CD4-positive, alpha-beta T cell (primary cell): Measurements from ENCODE around the gene MYLK4. TPM values are rescaled to one million over a fixed set of nuclear protein-coding genes. Genes with fewer than 3 reads are reported as not detected.

Source experiments
- ATAC-seq: fragments of 200-7000 bp; cut with Tn5 transposase; one replicate; pipeline ENCODE4 v1.10.0; 2022; ENCODE audit warnings: mild to moderate bottlenecking; ENCODE audit not compliant: poor library complexity
- CTCF ChIA-PET: fragments of 350-600 bp; sonication (Branson Sonifier 250); formaldehyde crosslinking; loops from one replicate; lab custom pipeline; 2021; ENCODE audit warnings: antibody characterized with exemption, inconsistent platforms; lab: Charles Lee
- POLR2A ChIA-PET: fragments of 350-600 bp; sonication (Branson Sonifier 250); formaldehyde crosslinking; loops from one replicate; lab custom pipeline; 2021; ENCODE audit warnings: antibody characterized with exemption, inconsistent platforms; lab: Charles Lee
- DNase-seq, 14 experiments: peaks; one replicate each; pipeline ENCODE4 v3.0.0-alpha.2; 2013 to 2020; ENCODE audit warnings: mixed read lengths in 2 of 14
- H3K27ac ChIP-seq, 2 donors: one replicate each; pipeline versions ENCODE4 v1.5.1 to v1.7.0; 2013; ENCODE audit warnings: low read length in 2 of 2, low read depth in 1 of 2, mild to moderate bottlenecking in 1 of 2
- H3K27me3 ChIP-seq, 2 experiments: 1 replicate in 1 of 2; 2 replicates in 1 of 2; pipeline versions ENCODE4 v1.6.1 to v1.7.0; 2013; ENCODE audit warnings: low read length in 2 of 2, control low read depth in 1 of 2, mild to moderate bottlenecking in 1 of 2, moderate library complexity in 1 of 2; ENCODE audit not compliant: insufficient read depth in 2 of 2, control insufficient read depth in 1 of 2
- H3K36me3 ChIP-seq: one replicate; pipeline ENCODE4 v1.6.1; 2013; ENCODE audit warnings: low read length, control low read depth; ENCODE audit not compliant: insufficient read depth
- H3K4me1 ChIP-seq: one replicate; pipeline ENCODE4 v1.6.1; 2013; ENCODE audit warnings: low read length, control low read depth; ENCODE audit not compliant: insufficient read depth
- H3K4me3 ChIP-seq: one replicate; pipeline ENCODE4 v1.5.1; 2013; ENCODE audit warnings: mild to moderate bottlenecking, low read length, moderate library complexity
- H3K9me3 ChIP-seq, 2 experiments: 1 replicate in 1 of 2; 2 replicates in 1 of 2; pipeline versions ENCODE4 v1.6.1 to v1.7.0; 2013; ENCODE audit warnings: low read length in 2 of 2, mild to moderate bottlenecking in 2 of 2, control low read depth in 1 of 2, moderate library complexity in 1 of 2; ENCODE audit not compliant: control insufficient read depth in 1 of 2, insufficient read depth in 1 of 2
- H3K27ac Mint-ChIP-seq: one replicate; pipeline ENCODE4 v1.8.0; 2020; ENCODE audit warnings: mixed read lengths
- H3K27me3 Mint-ChIP-seq: one replicate; pipeline ENCODE4 v1.8.0; 2021; ENCODE audit warnings: mixed read lengths
- H3K36me3 Mint-ChIP-seq: one replicate; pipeline ENCODE4 v1.8.0; 2021; ENCODE audit warnings: low read depth, mixed read lengths
- H3K4me1 Mint-ChIP-seq: one replicate; pipeline ENCODE4 v1.8.0; 2021; ENCODE audit warnings: low read depth, mixed read lengths
- H3K4me3 Mint-ChIP-seq: one replicate; pipeline ENCODE4 v1.8.0; 2020; ENCODE audit warnings: mild to moderate bottlenecking, mixed read lengths
- H3K9me3 Mint-ChIP-seq: one replicate; pipeline ENCODE4 v1.8.0; 2020; ENCODE audit warnings: mixed read lengths
- CTCF ChIP-seq: fragments of 200-600 bp; IDR thresholded peaks from one replicate; pipeline ENCODE4 v1.8.0; 2022; ENCODE audit warnings: antibody characterized with exemption, mild to moderate bottlenecking
- intact Hi-C, 2 experiments: fragments of 100-400 bp; cut with DNase I in 1 of 2; cut with micrococcal nuclease in 1 of 2; formaldehyde crosslinking; loops; one replicate each; pipeline versions ENCODE4 v1.15.1 to v1.9.0; 2023 to 2025; cut with DNase I, micrococcal nuclease
- total RNA-seq, 174 experiments: library from RNA in 2 of 174; stranded (reverse) in 2 of 174; gene quantifications; one replicate each; pipeline ENCODE4 v1.2.3 and lab custom pipeline; 2021 to 2026

The MYLK4 gene
- total RNA-seq, 2 experiments from 2014 or later: 1.6 to 2.0 TPM

GRCh38 chr6:2790588-2791449 is 40.1 kb upstream of the MYLK4 start:
- Mint-ChIP-seq H3K4me3 (peak overlapping the region; percentile 49), H3K27me3 (no peaks in the 10 kb centered on the region), H3K4me1 (peaks cover 37% of the 10 kb centered on the region), H3K9me3 (no peaks in the 10 kb centered on the region), H3K27ac (peak overlapping the region; percentile 70), H3K36me3 (peaks cover 20% of the 10 kb centered on the region)
- POLR2A ChIA-PET: interaction anchor here (0.7 to 3.9 kb wide), 7 partner anchors 25 to 199 kb away, joined by 3 to 24 read pairs (median 4); partner anchors contain the start of genes SERPINB1 and SERPINB9
- no peak overlapping the region for H3K27ac ChIP-seq
- intact Hi-C loops: loop anchor here (1.0 to 5.0 kb wide), 11 partner anchors 51 to 271 kb away; partner anchors contain the start of gene SERPINB1 (in 1 of the 2)
- no peaks in the 10 kb centered on the region for H3K9me3 ChIP-seq
- peak; percentile 68 for TF ChIP-seq CTCF
- H3K4me3 ChIP-seq: no peak overlapping the region
- no peaks in the 10 kb centered on the region for H3K27me3 ChIP-seq
- ATAC-seq (peak; percentile 86), DNase-seq (peak; percentile 22 to 76 (median 42))
- peaks cover 8% of the 10 kb centered on the region for H3K36me3 ChIP-seq
- CTCF ChIA-PET: interaction anchor here (0.6 to 2.0 kb wide), 13 partner anchors 9 to 283 kb away, joined by 3 to 11 read pairs (median 4); partner anchors contain the start of genes SERPINB1 and WRNIP1
- H3K4me1 ChIP-seq: peaks cover 22% of the 10 kb centered on the region

- Mint-ChIP-seq H3K9me3 (no peaks in the 10 kb centered on the region), H3K27ac (no peak overlapping the region), H3K27me3 (no peaks in the 10 kb centered on the region), H3K4me3 (no peak overlapping the region), H3K36me3 (peaks cover 65% of the 10 kb centered on the region), H3K4me1 (peaks cover 43% of the 10 kb centered on the region)
- Histone ChIP-seq H3K4me3 (no peak overlapping the region), H3K36me3 (peaks cover 30% of the 10 kb centered on the region), H3K4me1 (peaks cover 5% of the 10 kb centered on the region), H3K27me3 (no peaks in the 10 kb centered on the region), H3K9me3 (no peaks in the 10 kb centered on the region), H3K27ac (no peak overlapping the region)
- intact Hi-C loops: no loop called here
- DNase-seq: no peak
- ChIA-PET CTCF (no interaction called here), POLR2A (no interaction called here)
- ATAC-seq: no peak
- TF ChIP-seq CTCF: no peak
Observed at GRCh38 chr6:2786269-2786668, 35.5 kb upstream of the MYLK4 start.

DNA sequence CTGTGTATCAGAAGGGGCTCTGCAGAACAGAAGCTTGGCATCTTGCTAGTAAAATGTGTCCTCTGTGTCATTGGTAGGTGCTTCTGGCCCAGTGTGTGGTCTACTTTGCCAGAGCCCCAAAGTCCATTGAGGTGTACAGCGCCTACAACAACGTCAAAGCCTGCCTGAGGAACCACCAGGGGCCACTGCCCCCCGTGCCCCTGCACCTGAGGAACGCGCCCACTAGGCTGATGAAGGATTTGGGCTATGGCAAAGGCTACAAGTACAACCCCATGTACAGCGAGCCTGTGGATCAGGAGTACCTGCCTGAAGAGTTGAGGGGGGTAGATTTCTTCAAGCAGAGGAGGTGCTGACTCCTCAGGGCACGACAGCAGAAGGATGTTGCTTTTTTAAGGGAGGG is 34.2 kb upstream of the MYLK4 start:
- ChIA-PET POLR2A (interaction anchor here (0.7 kb wide), 1 partner anchor 56 kb away, joined by 4 read pairs; no protein-coding TSS in a partner anchor), CTCF (interaction anchor here (0.7 kb wide), 1 partner anchor 578 kb away, joined by 3 read pairs; no protein-coding TSS in a partner anchor)
- Mint-ChIP-seq H3K9me3 (no peaks in the 10 kb centered on the region), H3K4me3 (no peak overlapping the region), H3K36me3 (peaks cover 78% of the 10 kb centered on the region), H3K27me3 (no peaks in the 10 kb centered on the region), H3K4me1 (peaks cover 35% of the 10 kb centered on the region), H3K27ac (no peak overlapping the region)
- TF ChIP-seq CTCF: no peak
- H3K4me3 ChIP-seq: no peak overlapping the region
- DNase-seq (no peak), ATAC-seq (no peak)
- no peak overlapping the region for H3K27ac ChIP-seq
- no peaks in the 10 kb centered on the region for H3K9me3 ChIP-seq
- intact Hi-C loops: no loop called here
- no peaks in the 10 kb centered on the region for H3K27me3 ChIP-seq
- H3K4me1 ChIP-seq: peaks cover 5% of the 10 kb centered on the region
- H3K36me3 ChIP-seq: peaks cover 43% of the 10 kb centered on the region
